Measurements from ENCODE around the gene FUS.

- TF ChIP-seq CTCF (IDR thresholded peaks at IDR 0.05) (no peak), POLR2A (IDR thresholded peaks at IDR 0.05) (no peak)
Measured at GRCh38 chr16:31217136-31217530, 37.2 kb downstream of the FUS start.

All from thyroid gland (tissue), 4 donors.